Activated gamma-delta T cell treated with Interleukin-2 at 50 U/mL for 16 hours (primary cell): ENCODE measurements around the gene COMT.

Source experiments
- DNase-seq: peaks from one replicate; pipeline ENCODE4 v3.0.0-alpha.2; 2020

Gene COMT

DNA sequence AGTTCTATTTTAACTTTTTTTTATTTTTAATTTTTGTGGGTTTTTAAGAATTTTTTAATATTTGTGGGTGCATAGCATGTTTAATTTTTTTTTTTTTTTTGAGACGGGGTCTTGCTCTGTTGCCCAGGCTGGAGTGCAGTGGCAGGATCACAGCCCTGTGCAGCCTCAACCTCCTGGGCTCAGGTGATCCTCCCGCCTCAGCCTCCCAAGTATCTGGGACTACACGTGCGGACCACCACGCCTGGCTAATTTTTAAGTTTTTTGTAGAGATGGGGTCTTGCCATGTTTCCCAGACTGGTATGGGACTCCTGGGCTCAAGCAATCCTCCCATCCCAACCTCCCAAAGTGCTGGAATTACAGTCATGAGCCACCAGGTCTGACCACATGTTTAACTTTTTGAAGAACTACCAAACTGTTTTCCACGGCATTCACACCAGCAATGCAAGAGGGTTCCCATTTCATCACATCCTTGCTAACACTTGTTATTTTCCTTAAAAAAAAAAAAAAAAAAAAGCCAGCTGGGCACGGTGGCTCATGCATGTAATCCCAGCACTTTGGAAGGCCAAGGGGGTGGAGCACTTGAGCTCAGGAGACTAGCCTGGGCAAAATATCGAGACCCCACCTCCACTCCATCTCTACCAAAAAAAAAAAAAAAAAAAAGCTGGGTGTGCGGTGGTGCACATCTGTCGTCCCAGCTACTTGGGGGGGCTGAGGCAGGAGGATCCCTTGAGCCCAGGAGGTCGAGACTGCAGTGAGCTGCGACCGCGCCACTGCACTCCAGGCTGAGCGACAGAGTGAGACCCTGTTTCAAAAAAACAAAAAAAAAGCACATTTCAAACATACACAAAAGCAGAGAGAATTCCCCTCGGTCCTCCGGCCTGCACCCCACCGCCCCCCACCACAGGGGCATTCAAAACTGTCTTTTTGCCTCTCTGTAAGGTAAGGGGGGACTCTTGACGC lies 16.8 kb downstream of the COMT start:
- DNase-seq = no peak

DNA sequence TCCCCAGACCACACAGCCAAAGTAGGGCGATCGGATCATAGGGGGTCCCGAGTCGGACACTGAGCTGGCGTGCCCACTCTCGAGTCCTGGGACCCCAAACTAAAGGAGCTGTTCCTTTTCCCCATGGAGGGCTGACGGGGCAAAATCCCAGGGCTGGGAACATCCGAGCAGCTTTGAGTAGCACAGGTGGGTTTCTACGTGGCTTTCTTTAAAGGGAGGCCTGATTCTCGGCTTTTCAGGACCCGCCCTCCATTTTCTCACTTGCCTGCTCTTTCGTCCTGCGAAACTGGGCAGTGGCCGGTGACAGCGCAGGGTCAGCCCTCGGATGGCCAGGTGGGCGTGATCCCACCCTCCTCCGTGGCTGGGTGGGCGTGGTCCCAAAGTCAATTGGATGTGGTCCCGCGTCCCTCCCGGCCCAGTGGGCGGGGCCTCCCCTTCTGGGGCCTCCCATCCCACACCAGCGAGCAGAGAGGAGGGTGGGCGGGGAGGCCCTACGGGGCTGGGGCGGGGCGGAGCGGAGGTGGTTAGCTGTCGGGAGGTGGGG lies 17.5 kb downstream of the COMT start:
- no peak for DNase-seq

DNA sequence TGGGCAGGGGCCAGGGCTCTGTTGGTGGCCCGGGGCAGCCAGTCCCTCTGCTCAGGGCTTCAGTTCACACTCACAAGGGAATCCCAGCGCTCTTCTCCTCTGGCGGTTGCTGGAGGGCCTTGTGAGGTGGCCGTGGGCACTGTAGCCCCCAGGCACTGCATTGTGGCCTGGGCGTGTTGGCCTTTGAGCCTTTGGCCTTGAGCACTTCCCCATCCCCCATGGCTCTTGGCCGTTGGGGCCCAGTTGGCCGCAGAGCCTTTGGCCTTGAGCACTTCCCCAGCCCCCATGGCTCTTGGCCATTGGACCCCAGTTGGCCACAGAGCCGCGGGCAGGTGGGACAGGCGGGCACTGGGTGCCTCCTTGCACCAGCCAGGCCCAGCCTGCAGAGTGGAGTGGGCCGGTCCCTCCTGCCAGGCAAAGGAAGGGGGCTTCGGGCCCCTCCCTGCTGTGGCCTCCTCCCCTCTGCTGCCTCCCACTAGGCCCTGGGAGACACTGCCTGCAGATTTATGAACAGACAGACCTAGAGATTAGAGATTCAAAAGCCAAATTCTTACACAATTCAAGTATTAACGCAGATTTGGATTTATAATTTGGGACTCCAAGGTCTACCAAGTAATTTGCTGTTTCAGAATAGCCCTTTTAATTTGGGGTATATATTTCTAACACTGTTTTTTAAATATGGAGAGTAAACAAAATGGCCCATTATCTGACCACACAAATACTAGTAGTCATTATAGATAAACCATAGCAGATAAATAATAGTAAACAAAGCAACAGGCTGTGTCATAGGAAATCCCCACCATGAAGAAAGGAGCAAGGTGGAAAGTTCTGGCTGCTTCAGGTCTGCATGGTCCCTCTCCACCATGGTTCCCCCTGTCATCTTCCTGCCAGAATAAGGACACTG lies 18.3 kb downstream of the COMT start:
- no peak for DNase-seq

DNA sequence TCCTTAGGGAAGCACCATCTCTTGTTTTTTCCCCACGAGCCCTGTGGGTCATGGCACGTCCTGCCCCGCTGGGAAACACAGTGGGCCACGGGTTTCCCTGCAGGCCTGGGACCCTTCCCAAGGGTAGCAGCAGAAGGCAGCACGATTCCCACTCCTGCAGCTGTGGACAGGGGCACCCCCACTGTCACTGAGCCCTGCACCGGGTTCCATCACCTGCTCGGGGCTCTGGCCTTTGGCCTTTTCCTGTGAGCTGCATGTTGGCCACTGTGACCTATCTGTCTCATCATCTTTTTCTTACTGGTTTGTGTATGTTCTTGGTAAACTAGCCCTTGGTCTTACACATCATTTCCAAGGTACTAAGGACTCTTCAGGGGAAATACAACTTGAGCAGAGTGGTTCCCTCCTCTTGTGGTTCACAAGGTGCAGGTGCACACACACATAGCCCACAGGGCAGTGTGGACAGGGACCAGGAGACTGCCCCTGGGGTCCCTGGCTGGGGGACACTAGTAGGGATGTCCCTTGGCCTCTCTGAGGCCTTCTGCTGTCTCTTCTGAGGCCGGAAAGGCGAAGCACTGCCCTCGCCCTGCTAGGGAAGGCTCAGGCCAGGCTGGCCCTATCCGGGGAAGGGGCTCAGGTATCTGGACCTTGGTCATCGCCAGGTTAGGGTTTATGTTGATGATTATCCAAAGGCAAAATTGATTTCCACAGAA lies 19.1 kb downstream of the COMT start:
- no peak for DNase-seq

DNA sequence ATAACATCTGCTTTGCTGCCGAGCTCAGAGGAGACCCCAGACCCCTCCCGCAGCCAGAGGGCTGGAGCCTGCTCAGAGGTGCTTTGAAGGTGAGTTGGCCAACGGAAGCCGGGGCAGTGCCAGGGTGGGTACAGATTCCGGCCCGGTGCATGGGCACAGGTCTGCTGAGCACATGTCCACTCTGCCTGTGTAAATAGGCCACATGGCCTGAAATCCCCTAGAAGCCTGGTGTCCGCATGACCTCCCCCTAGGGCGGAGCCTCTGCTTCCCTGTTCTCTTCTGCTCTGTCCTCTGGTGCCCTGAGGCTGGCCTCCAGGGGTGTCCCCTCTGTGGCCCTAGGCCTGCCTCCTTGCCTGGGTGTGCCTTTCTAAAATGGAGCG lies 19.6 kb downstream of the COMT start:
- DNase-seq = no peak

DNA sequence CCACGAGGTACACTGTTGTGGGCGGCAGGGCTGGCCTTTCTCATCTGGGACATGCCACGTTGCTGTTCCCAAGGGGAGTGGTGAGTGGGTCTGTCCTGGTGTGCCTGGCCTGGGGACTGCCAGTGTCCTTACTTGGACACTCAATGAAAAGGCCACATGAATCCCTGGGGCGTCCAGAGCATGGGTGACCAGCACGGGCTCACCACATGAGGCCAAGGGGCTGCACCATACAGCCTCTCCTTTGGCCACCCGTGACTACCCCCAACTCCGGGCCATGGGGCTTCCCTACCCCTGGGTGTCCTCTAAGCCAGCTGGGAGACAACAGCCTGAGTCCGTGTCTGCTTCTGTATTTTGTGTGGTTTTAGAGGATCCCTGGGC lies 20.3 kb downstream of the COMT start:
- DNase-seq = no peak

DNA sequence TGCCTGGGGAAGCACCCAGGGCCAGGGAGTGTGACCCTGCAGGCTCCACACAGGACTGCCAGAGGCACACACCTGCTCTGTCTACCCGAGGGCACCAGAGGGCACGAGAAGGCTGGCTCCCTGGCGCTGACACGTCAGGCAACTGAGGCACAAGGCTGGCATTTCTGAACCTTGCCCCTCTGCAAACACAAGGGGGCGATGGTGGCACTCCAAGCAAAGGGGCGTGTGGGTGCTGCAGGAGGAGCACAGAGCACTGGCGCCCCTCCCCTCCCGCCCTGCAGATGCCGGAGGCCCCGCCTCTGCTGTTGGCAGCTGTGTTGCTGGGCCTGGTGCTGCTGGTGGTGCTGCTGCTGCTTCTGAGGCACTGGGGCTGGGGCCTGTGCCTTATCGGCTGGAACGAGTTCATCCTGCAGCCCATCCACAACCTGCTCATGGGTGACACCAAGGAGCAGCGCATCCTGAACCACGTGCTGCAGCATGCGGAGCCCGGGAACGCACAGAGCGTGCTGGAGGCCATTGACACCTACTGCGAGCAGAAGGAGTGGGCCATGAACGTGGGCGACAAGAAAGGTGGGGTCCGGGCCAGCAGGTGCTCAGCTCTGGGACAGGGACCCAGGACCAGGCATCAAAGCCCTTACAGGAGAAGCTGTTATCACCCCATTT lies 20.8 kb downstream of the COMT start:
- DNase-seq = peak; percentile 30

DNA sequence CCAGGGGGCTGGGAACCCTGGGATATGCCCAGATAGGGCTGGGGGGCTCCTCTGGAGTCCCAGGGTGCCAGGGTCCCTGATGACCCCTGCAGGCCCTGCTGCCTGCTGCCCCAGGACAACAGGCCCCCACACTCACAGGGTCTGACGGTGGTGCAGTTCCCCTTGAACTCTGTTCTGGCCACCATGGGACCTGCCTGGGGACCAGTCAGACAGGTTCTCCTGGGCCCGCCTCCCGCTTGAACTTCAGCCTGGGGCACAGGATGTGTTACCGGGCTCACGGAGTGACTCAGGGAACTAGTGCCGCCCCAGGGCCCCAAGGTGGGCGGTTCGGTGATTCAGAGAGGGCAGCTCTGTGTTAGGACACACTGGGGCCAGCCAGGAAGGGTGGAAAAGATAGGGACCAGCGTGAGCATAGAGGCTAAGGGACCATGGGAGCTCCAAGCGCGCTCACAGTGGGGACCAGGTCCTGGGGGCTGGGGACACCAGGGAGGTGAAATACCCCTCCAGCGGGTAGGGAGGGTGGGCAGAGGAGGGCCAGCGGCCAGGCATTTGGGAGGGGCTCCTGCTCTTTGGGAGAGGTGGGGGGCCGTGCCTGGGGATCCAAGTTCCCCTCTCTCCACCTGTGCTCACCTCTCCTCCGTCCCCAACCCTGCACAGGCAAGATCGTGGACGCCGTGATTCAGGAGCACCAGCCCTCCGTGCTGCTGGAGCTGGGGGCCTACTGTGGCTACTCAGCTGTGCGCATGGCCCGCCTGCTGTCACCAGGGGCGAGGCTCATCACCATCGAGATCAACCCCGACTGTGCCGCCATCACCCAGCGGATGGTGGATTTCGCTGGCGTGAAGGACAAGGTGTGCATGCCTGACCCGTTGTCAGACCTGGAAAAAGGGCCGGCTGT lies 21.6 kb downstream of the COMT start:
- no peak for DNase-seq

DNA sequence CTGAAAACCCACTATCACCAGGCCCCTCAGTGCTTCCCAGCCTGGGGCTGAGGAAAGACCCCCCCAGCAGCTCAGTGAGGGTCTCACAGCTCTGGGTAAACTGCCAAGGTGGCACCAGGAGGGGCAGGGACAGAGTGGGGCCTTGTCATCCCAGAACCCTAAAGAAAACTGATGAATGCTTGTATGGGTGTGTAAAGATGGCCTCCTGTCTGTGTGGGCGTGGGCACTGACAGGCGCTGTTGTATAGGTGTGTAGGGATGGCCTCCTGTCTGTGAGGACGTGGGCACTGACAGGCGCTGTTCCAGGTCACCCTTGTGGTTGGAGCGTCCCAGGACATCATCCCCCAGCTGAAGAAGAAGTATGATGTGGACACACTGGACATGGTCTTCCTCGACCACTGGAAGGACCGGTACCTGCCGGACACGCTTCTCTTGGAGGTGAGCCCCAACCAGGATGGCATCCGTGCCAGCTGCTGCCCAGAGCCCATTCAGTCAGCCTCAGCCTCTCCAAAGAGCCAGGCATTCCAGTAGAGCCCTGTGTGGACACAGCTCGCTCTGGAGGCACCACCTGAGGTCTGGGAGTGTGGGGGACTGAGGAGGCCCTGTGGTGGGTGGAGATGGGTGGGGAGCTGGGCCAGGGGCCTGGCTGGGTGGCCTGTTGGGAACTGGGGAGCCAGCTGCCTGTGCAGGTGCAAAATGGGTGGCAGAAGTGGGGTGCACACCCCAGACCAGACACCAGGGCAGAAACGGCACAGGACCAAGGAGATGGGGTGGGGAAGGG lies 22.5 kb downstream of the COMT start:
- no peak for DNase-seq

DNA sequence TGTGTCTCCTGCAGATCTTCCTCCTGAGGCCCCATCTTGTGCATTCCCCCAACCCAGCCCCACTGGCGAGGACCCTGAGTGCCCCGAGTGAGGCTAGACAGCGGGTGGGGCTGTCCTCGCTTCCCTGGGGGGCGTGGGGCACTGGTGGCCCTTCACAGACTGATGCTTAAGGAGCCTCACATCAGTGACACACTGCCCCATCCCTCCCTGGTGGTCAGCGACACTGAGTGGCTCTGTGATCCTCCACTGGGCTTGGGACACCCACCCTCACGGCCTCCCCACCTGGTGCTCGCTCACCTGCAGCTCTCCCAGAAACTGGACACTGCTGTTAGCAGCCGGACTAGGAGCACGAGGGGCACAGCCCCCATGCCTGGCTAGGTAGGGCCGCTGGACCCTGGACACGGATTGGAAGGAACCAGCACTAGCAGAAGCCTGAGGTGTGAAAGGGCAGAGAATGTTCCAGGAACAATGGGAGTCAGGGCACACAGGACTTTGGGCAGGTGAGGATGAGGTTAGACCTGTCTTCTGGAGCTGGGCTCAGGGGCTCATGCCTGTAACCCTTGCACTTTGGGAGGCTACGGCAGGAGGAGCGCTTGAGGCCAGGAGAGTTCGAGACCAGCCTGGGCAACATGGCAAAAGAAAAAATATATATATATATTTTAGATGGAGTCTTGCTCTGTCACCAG lies 23.3 kb downstream of the COMT start:
- DNase-seq = no peak

DNA sequence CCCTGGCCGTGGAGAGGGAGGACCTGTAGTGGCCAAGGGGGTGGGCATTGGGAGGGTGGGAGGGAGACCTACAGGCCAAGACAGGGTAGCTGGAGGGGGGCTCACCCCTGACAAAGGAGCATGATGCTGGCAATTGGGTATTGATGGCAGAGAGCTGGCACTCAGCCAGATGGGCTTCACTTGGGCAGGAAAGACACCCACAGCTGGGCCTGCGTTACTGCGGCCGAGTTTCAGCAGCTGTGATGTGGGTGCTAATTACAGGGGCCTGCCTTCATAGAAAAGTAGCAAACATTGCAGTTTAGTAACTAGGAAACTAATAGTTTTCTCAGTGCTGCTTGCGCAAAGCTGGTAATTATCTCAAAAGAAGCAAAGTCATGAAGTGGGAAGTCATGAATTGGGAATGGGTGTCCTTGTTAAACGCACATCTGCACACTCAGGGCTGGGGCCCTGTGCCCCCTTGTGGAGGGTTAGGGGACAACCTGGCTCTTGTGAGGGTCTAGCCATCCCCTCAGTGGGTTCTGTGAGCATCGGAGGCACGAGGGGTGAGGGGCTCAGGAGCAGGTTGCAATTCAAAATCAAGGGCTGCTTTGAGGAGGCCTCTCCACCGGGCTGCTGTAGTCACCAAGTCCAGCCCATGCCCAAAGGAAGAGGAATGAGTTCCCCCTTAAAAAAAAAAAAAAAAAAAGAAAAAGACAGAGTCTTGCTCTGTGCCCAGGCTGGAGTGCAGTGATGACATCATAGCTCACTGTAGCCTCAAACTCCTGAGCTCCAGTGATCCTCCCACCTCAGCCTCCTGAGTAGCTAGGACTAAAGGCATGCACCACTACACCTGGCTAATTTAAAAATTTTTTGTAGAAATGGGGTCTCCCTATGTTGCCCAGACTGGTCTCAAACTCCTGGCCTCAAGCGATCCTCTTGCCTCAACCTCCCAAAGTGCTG lies 24.5 kb downstream of the COMT start:
- no peak for DNase-seq

DNA sequence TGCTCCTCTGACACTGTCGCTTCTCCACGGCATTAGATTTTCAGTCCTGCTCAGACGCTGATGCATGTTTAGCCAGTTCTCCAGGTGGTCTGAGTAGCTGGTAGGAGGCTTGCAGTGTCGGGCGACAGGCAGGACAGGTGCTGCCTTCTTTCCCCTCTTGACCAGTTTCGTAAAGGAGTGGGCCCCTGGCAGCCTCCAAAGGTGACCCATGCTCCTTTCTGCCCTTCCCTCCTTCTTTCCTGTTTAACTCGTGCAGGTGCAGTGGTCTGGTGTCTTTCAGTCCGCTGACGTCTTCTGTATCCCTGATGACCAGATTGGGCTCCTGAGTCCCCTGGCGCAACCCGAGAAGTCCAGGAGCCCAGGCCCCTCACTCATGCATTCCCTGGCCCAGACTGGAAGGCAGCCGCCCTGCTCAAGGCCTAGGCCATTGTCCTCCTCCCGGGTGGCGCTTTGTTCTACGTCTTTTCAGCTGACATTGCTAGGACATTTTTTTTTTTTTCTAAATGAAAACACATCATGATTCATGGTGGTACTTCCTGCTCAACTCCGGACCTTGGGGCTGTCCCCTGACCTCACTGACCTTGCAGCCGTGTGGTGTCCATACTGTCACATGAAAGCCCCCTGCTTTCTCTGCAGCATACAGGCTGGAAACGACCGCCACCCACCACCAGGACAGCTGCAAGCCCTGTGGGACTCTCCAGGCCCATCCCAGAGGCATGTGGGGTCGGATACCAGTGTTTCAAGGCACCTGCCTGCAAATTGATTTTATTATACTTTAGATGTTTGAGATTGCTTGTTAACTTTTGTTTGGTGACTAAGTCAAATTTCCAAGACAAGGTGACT lies 25.6 kb downstream of the COMT start:
- DNase-seq = no peak

DNA sequence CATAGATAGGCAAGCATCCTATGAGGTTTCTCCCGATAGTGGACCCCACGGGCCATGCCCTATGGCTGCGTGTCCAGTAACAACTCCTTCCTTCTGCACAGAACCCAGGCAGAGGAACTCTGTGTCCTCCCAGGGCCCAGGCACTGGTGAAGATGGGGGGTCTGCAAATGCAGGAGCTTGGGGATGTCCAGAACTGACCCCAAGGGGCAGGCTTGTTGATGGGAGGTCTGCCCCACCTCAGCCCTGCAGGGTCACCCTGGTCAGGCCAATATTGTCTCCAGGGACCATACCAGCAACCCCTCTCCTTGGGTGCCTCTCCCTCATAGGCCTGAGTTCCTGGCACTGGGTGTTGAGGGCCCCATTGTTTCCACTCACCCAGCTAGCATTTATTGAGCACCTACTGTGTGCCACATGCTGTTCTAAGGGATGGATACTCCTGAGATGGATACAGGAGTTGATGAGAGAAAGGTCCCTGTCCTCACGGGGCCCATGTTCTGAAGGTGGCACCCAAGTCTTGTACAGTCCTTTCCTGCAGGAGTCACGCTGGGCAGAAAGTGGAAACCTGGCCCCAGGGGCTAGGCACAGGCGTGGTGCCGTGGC lies 26.4 kb downstream of the COMT start:
- no peak for DNase-seq

DNA sequence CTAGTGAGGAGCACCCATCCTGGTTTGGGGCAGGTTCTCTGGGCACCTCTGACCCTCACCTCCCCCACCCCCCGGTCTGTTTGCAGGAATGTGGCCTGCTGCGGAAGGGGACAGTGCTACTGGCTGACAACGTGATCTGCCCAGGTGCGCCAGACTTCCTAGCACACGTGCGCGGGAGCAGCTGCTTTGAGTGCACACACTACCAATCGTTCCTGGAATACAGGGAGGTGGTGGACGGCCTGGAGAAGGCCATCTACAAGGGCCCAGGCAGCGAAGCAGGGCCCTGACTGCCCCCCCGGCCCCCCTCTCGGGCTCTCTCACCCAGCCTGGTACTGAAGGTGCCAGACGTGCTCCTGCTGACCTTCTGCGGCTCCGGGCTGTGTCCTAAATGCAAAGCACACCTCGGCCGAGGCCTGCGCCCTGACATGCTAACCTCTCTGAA lies 26.9 kb downstream of the COMT start:
- DNase-seq = no peak

DNA sequence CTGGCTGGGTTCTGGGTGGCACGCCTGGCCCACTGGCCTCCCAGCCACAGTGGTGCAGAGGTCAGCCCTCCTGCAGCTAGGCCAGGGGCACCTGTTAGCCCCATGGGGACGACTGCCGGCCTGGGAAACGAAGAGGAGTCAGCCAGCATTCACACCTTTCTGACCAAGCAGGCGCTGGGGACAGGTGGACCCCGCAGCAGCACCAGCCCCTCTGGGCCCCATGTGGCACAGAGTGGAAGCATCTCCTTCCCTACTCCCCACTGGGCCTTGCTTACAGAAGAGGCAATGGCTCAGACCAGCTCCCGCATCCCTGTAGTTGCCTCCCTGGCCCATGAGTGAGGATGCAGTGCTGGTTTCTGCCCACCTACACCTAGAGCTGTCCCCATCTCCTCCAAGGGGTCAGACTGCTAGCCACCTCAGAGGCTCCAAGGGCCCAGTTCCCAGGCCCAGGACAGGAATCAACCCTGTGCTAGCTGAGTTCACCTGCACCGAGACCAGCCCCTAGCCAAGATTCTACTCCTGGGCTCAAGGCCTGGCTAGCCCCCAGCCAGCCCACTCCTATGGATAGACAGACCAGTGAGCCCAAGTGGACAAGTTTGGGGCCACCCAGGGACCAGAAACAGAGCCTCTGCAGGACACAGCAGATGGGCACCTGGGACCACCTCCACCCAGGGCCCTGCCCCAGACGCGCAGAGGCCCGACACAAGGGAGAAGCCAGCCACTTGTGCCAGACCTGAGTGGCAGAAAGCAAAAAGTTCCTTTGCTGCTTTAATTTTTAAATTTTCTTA lies 27.8 kb downstream of the COMT start:
- no peak for DNase-seq

DNA sequence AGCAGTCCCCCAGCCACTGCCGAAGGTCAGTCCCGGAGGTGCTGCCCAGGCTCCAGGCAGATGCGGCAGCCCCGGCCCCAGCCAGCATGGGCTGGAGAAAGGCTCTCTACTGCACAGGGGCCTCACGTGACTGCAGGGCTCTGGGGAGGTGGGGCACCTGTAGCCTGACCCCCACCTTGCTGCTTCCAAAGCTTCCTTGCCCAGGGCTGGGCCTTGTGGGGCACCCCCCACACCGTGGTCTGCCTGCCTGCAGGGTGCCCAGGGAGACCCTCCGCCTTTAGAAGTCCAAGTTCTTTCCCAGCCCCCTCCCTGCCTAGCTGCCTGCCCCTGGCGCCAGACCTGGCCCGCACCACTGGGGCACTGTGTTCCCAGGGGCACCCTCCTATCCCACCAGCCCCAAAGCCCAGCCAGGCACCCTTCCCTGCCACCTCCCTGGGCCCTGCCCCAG lies 28.5 kb downstream of the COMT start:
- no peak for DNase-seq
